ENCODE results near the gene SPATA6.

DNA sequence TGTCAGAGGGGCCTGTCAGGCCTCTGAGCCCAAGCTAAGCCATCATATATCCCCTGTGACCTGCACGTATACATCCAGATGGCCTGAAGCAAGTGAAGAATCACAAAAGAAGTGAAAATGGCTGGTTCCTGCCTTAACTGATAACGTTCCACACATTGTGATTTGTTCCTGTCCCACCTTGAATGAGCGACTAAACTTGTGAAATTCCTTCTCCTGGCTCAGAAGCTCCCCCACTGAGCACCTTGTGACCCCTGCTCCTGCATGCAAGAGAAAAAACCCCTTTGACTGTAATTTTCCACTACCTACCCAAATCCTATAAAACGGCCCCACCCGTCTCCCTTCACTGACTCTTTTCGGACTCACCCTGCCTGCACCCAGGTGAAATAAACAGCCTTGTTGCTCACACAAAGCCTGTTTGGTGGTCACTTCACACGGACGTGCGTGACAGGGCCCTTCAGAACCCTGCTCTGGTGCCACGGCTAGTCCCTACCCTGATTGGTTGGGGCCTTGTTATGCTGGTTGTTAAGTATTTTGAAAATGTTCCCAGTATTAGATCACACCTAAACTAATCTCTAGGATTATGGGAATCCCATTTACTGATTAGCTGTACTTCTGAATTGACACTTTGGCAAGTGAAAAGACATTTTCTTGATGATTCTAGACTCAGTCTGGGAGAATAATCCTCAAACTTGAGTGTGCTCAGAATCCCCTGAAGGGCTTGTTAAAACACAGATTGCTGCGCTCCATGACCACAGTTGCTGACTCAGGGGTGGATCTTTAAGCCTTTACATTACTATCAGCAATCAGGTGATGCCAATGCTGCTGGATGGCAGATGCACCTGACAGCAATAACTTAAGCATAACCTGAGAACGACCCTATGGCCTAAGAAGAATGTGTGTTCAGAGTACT, 28.8 kb upstream of the SPATA6 start:
- TF ChIP-seq POLR2A (IDR thresholded peaks at IDR 0.05; ENCODE audit: low read depth, low read length) (no peak), POLR2AphosphoS5 (IDR thresholded peaks at IDR 0.05; ENCODE audit: low read depth, low read length) (no peak), TAF1 (IDR thresholded peaks at IDR 0.05; ENCODE audit: borderline replicate concordance, low read depth, low read length) (no peak)
